Activated CD4-positive, alpha-beta T cell treated with anti-CD3 and anti-CD28 coated beads, Interleukin-2, amount 50 U/mL, for 1 hour (primary cell): ENCODE data around the gene TMA16.

Source experiments
- DNase-seq: peaks from one replicate; pipeline ENCODE4 v3.0.0-alpha.2; 2020

TMA16 gene

DNA sequence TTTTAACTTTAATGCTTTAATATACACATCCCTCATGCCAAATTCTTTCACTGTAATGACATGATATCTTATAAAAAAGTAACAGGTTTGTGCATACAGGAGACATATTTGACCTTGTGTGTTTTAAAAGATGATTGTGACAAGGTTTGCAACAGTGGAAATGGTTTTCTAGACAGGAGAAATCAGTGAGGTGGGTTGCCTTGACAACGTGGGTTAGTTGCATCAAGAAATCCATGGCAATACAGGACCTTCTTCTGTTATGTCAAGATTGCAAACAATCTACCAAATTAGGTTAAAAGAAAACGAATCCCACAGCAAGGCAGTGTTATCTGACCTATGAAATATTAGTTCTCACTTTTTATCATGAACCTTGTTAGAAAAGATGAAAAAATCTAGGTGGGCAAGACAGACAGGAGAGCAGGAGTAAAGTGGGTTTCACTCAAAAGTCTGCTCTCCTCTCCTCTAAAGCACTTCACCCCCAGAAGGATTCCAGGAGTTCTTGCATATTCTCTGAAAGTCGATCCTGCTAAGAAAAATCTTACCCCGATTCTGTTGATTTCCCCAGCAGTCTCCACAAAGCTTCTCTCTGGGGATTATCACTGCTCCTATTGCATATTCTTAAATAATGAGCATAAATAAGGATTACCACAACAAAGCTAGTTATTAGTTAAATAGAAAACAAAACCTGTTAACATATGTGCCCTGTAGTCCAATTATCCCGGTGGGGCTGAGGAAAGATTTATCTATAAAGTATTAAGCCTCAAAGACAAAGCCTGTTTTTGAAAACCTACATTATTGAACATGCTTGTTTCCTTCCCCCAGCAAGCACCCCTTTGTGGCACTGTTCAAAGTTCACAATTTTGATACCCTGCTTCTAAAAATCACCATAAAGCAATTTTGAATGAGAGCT, 71.0 kb downstream of the TMA16 start:
- no peak for DNase-seq

DNA sequence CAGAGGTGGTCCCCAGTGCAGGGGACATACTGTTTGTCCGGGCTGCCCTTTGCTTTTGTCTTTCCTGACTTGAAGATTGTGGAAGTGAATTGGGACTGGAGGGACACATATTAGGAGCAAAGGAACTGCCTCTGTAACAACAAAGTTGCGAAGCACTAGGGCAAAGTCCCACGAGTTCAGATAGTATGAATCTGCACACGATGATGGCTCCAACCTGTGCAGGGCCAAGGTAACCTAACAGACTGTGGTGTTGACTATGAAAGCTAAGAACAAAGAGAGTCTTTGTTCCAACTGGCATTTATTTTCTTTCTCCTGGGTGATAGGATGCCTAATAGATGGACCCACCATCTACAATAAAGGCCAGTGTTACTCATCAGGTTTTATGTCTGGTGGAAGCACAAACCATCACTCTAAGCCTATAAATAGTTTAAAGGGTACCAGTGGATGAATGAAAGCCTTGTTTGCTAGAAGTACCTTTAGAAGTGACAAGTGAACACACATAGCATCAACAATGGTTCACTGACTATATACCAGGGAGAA, 71.8 kb downstream of the TMA16 start:
- DNase-seq: no peak

DNA sequence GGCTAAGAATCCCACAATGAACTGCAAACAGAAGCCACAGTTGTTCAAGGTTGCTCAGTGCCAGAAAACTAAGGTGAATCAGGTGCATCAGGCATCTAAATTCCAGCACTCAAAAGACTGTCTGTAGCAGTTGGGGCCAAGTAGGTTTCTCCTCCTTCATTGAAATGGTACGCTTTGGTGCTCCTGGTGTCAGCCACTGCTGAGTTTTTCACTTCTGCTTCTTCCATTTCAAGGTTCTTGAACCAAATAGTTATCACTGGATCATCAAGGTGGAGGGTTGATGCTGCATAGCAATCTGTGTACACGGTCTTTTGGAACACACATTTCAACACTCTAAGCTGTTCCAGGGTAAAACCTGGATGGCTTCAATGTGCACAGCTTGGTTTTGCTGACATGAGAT, 74.4 kb downstream of the TMA16 start:
- DNase-seq: no peak
